NCI-H510A treated with DMSO at 0.1 percent for 48 hours (cell line): Measurements from ENCODE around the gene KIF12.

Experiments used
- DNase-seq: peaks from one replicate; lab custom pipeline; 2025; lab: John Stamatoyannopoulos, UW

Gene KIF12

GRCh38 chr9:114065304-114065703 is 33.8 kb downstream of the KIF12 start:
- DNase-seq, result no peak

- DNase-seq, result no peak
Observed at GRCh38 chr9:114061830-114062474, 37.1 kb downstream of the KIF12 start.

- no peak for DNase-seq
Observed at GRCh38 chr9:114061292-114061691, 37.8 kb downstream of the KIF12 start.

GRCh38 chr9:114060711-114061110 is 38.4 kb downstream of the KIF12 start:
- DNase-seq, result no peak

- DNase-seq, result no peak
Observed at GRCh38 chr9:114060070-114060469, 39.0 kb downstream of the KIF12 start.

- DNase-seq, result no peak
Observed at GRCh38 chr9:114059047-114059803, 39.9 kb downstream of the KIF12 start.

GRCh38 chr9:114058688-114059046 is 40.4 kb downstream of the KIF12 start:
- DNase-seq, result no peak

- DNase-seq, result no peak
Observed at GRCh38 chr9:114057161-114057885, 41.8 kb downstream of the KIF12 start.

- no peak for DNase-seq
Observed at GRCh38 chr9:114056527-114056926, 42.6 kb downstream of the KIF12 start.

- DNase-seq, result no peak
Observed at GRCh38 chr9:114055894-114056293, 43.2 kb downstream of the KIF12 start.

- DNase-seq, result no peak
Observed at GRCh38 chr9:114055061-114055460, 44.0 kb downstream of the KIF12 start.

GRCh38 chr9:114054191-114054690 is 44.9 kb downstream of the KIF12 start:
- no peak for DNase-seq

- DNase-seq, result no peak
Observed at GRCh38 chr9:114053246-114054005, 45.7 kb downstream of the KIF12 start.

- DNase-seq, result no peak
Observed at GRCh38 chr9:114051706-114052105, 47.4 kb downstream of the KIF12 start.

- no peak for DNase-seq
Observed at GRCh38 chr9:114051281-114051680, 47.8 kb downstream of the KIF12 start.

- no peak for DNase-seq
Observed at GRCh38 chr9:114050646-114051045, 48.4 kb downstream of the KIF12 start.

- no peak for DNase-seq
Observed at GRCh38 chr9:114050226-114050568, 48.9 kb downstream of the KIF12 start.

GRCh38 chr9:114049441-114050225 is 49.5 kb downstream of the KIF12 start:
- DNase-seq, result no peak

- DNase-seq, result no peak
Observed at GRCh38 chr9:114048533-114049415, 50.3 kb downstream of the KIF12 start.

GRCh38 chr9:114047717-114048116 is 51.4 kb downstream of the KIF12 start:
- peak; percentile 6 for DNase-seq
